ENCODE data around the gene EVC2. TPM values are rescaled to one million over a fixed set of nuclear protein-coding genes. Genes with fewer than 3 reads are reported as not detected.

The EVC2 gene
- total RNA-seq, 4 donors from 2014 or later, result 8.0 to 15.1 (median 11.5) TPM

DNA sequence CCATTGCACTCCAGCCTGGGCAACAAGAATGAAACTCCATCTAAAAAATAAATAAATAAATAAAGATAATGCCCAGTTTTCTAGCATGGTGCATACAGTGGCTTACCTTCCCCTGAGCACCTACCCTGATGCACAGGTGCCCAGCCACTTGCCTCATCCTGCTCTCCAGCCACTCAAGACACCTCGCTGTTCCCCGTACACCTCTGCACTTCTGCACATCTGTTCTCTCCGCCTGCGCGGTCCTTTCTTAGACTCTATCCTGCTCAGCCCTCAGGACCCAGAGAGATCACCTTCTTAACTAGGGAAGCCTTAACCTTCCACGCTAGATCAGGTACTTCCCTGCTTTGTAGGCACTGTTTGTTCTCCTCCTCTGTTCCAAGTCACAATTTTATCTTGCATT lies 5.5 kb upstream of the EVC2 start:
- no peak overlapping the region for H3K4me3 ChIP-seq (ENCODE audit: low read depth, poor library complexity, severe bottlenecking)
- 81 to 83% methylated on average over 6 of the region's 6 CpGs for WGBS, 2 donors
- intact Hi-C loops (cut with DNase I; ENCODE audit: low total_unique reads), result no loop called here
- TF ChIP-seq, protein P1, sequence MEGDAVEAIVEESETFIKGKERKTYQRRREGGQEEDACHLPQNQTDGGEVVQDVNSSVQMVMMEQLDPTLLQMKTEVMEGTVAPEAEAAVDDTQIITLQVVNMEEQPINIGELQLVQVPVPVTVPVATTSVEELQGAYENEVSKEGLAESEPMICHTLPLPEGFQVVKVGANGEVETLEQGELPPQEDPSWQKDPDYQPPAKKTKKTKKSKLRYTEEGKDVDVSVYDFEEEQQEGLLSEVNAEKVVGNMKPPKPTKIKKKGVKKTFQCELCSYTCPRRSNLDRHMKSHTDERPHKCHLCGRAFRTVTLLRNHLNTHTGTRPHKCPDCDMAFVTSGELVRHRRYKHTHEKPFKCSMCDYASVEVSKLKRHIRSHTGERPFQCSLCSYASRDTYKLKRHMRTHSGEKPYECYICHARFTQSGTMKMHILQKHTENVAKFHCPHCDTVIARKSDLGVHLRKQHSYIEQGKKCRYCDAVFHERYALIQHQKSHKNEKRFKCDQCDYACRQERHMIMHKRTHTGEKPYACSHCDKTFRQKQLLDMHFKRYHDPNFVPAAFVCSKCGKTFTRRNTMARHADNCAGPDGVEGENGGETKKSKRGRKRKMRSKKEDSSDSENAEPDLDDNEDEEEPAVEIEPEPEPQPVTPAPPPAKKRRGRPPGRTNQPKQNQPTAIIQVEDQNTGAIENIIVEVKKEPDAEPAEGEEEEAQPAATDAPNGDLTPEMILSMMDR (IDR thresholded peaks at IDR 0.05), result no peak
- no peak for TF ChIP-seq POLR2A (IDR thresholded peaks at IDR 0.05)
- DNase-seq (ENCODE audit: low spot score in 2 of 2), result peak in 1 of 2 donors; percentile 62

DNA sequence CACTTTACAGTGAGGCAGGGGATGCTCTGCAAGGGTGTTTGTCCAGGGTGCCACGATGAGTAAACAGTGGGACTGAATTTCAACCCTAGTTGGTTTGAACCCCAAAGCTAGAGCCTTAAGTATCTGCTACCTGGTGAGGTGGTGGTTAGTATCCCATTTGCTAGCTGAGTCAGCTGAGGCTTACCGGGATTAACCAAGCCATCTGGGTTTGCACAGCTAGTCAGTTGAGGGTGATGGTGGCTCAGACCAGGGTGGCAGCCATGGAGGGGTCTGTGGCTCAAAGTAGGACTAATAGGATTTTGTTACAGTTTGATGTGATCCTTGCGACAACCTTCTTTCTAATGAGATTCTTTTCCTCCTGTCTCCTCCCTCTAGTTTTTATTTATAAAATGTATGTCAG lies 4.6 kb upstream of the EVC2 start:
- no peak overlapping the region for H3K4me3 ChIP-seq (ENCODE audit: low read depth, poor library complexity, severe bottlenecking)
- peak in 1 of 2 donors; percentile 71 for DNase-seq (ENCODE audit: low spot score in 2 of 2)
- TF ChIP-seq POLR2A (IDR thresholded peaks at IDR 0.05), result no peak
- intact Hi-C loops (cut with DNase I; ENCODE audit: low total_unique reads), result no loop called here
- WGBS, 2 donors, result 88 to 93% methylated on average over 3 of the region's 3 CpGs

DNA sequence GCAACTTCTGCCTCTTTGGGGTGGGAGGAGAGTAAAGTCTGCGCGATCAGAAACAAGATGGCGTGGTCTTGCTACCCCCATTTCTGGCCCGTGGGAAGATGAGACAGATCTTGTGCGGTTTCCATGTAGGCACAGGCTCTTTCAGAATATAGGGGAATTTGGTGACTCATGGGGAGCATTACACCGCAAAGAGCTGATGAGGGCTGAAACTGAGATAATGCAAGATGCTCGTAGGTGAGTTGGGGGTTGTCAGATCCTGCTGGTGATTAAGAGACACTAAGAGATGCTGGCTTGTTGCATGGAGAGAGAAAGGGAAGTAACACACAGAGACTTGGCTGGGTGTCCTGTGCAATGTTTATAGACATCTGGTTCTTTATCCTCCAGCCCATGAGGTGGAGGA lies 4.2 kb upstream of the EVC2 start:
- no peak overlapping the region for H3K4me3 ChIP-seq (ENCODE audit: low read depth, poor library complexity, severe bottlenecking)
- DNase-seq (ENCODE audit: low spot score in 2 of 2), result no peak
- whole genome bisulfite sequencing, 2 donors, result 85 to 91% methylated on average over 7 of the region's 7 CpGs
- TF ChIP-seq, protein P1 (IDR thresholded peaks at IDR 0.05), result no peak
- TF ChIP-seq POLR2A (IDR thresholded peaks at IDR 0.05), result no peak
- intact Hi-C loops (cut with DNase I; ENCODE audit: low total_unique reads), result no loop called here

DNA sequence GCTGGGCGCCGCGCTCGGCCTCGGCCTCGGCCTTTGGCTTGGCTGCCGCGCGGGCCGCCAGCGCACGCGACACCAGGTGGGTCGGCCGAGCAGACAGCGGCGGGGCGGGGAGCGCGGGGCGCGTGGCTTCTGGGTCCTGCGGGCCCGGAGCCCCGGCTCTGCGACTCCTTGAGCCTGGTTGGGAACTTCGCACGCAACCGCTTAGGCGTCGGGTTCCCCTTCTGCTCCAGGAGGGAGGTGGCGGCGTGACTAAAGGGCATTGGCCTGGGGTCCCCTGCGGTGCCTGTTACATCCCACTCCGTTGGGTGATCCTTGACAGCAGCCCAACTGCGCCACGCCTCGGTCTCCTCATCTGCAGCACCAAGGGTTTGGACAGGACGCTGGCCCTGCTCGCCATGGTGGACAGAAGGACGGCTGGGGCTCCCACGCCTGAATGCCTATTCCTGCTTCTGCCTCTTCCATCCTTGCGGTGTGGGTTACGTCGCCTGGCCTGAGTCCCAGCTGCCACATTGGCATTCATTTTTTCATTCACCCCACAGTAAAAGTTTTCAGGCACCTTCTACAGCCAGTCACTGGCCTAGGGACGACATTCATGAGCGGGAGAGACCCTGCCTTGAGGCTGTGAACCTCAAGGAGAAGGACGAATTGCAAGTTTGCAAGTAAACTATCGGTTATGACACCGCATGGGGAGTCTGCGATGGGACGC lies 3.3 kb upstream of the EVC2 start:
- WGBS, 2 donors, result 23 to 33% methylated on average over 19 to 20 of the region's 52 CpGs
- TF ChIP-seq POLR2A (IDR thresholded peaks at IDR 0.05), result no peak
- TF ChIP-seq, protein P1 (IDR thresholded peaks at IDR 0.05), result no peak
- DNase-seq (ENCODE audit: low spot score in 2 of 2), result peak in 1 of 2 donors; percentile 88
- intact Hi-C loops (cut with DNase I; ENCODE audit: low total_unique reads), result no loop called here
- H3K4me3 ChIP-seq (ENCODE audit: low read depth, poor library complexity, severe bottlenecking), result no peak overlapping the region

DNA sequence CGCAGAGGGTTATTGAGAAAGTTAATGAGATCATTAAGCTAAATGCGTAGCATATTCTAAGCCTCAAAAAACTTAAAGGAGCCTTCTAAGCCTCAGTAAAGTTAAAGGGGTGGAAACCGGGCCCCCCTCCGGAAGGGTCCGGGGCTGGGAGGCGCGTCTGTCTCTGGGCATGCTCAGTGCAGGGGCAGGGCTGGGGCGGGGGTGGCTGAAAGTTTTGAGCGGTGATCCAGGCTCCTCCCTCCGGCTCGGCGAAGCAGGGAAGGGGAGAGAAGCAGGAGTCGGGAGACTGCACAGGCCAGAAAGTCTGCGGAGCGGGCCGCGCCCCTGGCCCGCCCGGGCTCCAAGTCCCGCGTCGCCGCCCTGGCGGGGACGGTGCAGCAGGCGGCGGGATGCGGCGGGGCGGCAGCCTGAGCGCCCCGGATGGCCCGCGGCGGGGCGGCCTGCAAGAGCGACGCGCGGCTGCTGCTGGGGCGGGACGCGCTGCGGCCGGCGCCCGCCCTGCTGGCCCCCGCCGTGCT lies 2.7 kb upstream of the EVC2 start, which contains the start of gene EVC:
TSS of gene EVC (plus strand) at position 241 of the 518 bp plus-strand sequence. CDS start at position 421, 180 bp downstream.
- peak; percentile 78 to 96 for DNase-seq (ENCODE audit: low spot score in 2 of 2)
- WGBS, 2 donors, result 0 to 2% methylated on average over 16 to 23 of the region's 49 CpGs
- no peak for TF ChIP-seq POLR2A (IDR thresholded peaks at IDR 0.05)
- TF ChIP-seq, protein P1 (IDR thresholded peaks at IDR 0.05), result no peak
- intact Hi-C loops (cut with DNase I; ENCODE audit: low total_unique reads), result no loop called here
- peak within 1 kb of the TSS; percentile 12 for H3K4me3 ChIP-seq (ENCODE audit: low read depth, poor library complexity, severe bottlenecking)

DNA sequence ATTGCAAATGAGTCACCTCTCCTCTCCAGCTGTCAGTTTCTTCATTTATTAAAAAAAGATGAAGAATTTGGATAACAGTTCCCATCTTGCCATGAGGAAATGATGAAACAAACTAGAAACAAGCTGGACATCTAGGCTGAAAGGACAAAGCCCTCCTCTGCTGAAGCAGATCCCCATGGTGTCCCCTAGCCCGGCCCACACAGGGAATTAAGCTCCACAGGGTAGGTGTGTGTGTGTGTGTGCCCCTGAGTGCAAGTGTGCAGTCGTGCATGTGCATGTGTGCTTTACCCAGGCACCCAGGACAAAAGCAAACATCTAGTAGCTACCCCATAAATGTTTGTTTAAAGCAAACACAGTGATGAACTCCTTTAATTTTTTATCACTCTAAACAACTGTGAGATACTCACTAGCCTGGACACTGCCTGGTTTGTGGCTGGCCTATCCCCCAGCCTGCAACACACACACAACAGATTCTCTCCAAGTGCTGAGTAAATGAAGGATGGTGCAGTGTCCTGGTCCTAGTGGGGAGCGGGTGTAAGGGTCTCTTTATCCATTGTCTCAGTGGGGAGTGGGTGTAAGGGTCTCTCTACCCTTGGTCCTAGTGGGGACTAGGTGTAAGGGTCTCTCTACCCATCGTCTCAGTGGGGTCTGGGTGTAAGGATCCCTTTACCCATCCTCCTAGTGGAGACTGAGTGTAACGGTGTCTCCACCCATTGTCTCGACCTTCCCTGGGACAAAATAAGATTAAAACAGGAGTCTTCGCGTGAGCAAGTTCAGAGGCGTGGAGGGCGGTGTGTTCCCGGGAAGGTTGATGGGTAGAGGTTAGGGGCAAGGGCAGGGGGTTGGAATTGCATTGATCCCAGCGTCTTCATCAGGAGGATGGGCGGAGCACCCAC lies 2.0 kb upstream of the EVC2 start:
- H3K4me3 ChIP-seq (ENCODE audit: low read depth, poor library complexity, severe bottlenecking), result peak overlapping the region; percentile 12
- TF ChIP-seq POLR2A (IDR thresholded peaks at IDR 0.05), result no peak
- TF ChIP-seq, protein P1 (IDR thresholded peaks at IDR 0.05), result peak in 1 of 3 donors; percentile 14
- intact Hi-C loops (cut with DNase I; ENCODE audit: low total_unique reads), result no loop called here
- peak in 1 of 2 donors; percentile 76 for DNase-seq (ENCODE audit: low spot score in 2 of 2)
- 15 to 17% methylated on average over 13 of the region's 13 CpGs for WGBS, 2 donors

Data from lower leg skin (tissue), 4 donors.